CD4-positive, alpha-beta T cell treated with Interleukin-10 for 1 hour (primary cell): ENCODE measurements around the gene MTUS2.

Experiments used
- DNase-seq: peaks from one replicate; pipeline ENCODE4 v3.0.0-alpha.2; 2020

The MTUS2 gene

GRCh38 chr13:29464105-29464679, 644.1 kb downstream of the MTUS2 start:
- DNase-seq = no peak

- DNase-seq = no peak
Observed at GRCh38 chr13:29465741-29466293, 645.7 kb downstream of the MTUS2 start.

GRCh38 chr13:29471551-29471950, 651.4 kb downstream of the MTUS2 start:
- no peak for DNase-seq

- peak; percentile 40 for DNase-seq
Observed at GRCh38 chr13:29472332-29472961, 652.3 kb downstream of the MTUS2 start.

GRCh38 chr13:29473166-29473565, 653.0 kb downstream of the MTUS2 start:
- no peak for DNase-seq

- no peak for DNase-seq
Observed at GRCh38 chr13:29474991-29475390, 654.9 kb downstream of the MTUS2 start.

GRCh38 chr13:29476046-29476445, 655.9 kb downstream of the MTUS2 start:
- DNase-seq = no peak

GRCh38 chr13:29479716-29480492, 659.8 kb downstream of the MTUS2 start:
- no peak for DNase-seq

GRCh38 chr13:29480893-29481525, 660.9 kb downstream of the MTUS2 start:
- DNase-seq = no peak

- no peak for DNase-seq
Observed at GRCh38 chr13:29481603-29482002, 661.5 kb downstream of the MTUS2 start.

- DNase-seq = no peak
Observed at GRCh38 chr13:29482504-29482903, 662.4 kb downstream of the MTUS2 start.

GRCh38 chr13:29483211-29483610, 663.1 kb downstream of the MTUS2 start:
- DNase-seq = no peak

- DNase-seq = no peak
Observed at GRCh38 chr13:29483623-29484022, 663.5 kb downstream of the MTUS2 start.

- DNase-seq = no peak
Observed at GRCh38 chr13:29484236-29484635, 664.1 kb downstream of the MTUS2 start.

- no peak for DNase-seq
Observed at GRCh38 chr13:29484796-29485195, 664.7 kb downstream of the MTUS2 start.

GRCh38 chr13:29486551-29486950, 666.4 kb downstream of the MTUS2 start:
- DNase-seq = no peak

GRCh38 chr13:29487466-29488454, 667.6 kb downstream of the MTUS2 start:
- no peak for DNase-seq

- no peak for DNase-seq
Observed at GRCh38 chr13:29489650-29490560, 669.8 kb downstream of the MTUS2 start.

- DNase-seq = no peak
Observed at GRCh38 chr13:29490561-29490885, 670.4 kb downstream of the MTUS2 start.

- no peak for DNase-seq
Observed at GRCh38 chr13:29491248-29491647, 671.1 kb downstream of the MTUS2 start.

- DNase-seq = no peak
Observed at GRCh38 chr13:29493796-29494195, 673.7 kb downstream of the MTUS2 start.
